GM19193 (cell line): Measurements from ENCODE around the gene C5orf24.

Experiments used
- POLR2A ChIP-seq: IDR thresholded peaks from 4 replicates; pipeline ENCODE4 v1.6.1; 2011; ENCODE audit not compliant: insufficient read depth, insufficient read length; ENCODE audit errors: extremely low read depth

C5orf24 gene

GRCh38 chr5:134845852-134846640, at the start of gene C5orf24:
TSS of gene C5orf24 (plus strand) at chr5:134845968. CDS start at chr5:134854901, 8,933 bp downstream.
- TF ChIP-seq POLR2A = peak; percentile 98

DNA sequence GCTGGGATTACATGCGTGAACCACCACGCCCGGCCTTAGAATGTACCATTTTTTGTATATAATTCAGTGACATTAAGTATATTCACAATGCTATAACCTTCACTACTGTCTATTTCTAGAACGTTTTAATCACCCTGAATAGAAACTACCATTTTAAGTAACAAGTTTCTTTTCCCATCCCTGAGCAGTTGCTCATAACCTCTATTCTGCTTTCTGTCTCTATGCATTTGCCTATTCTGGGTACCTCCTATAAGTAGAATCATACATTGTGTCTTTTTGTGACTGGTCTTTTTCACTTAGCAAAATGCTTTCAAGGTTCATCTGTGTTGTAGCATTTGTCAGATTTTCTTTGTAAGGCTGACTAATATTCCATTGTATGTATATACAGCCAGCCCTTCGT, 47.3 kb upstream of the C5orf24 start:
- no peak for TF ChIP-seq POLR2A

DNA sequence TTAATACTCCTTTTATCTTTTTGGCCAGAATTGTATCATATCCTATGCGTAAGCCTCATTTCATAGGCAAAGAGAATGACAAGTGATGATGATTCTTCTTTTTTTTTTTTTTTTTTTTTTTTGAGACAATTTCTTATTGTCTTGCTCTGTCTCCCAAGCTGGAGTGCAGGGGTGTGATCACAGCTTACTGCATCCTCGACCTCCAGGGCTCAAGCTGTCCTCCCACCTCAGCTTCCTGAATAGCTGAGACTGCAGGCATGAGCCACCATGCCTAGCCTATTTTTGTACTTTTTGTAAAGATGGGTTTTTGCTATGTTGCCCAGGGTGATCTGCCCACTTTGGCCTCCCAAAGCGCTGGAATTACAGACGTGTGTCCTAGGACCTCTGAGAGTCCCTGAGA, 41.9 kb upstream of the C5orf24 start:
- no peak for TF ChIP-seq POLR2A

DNA sequence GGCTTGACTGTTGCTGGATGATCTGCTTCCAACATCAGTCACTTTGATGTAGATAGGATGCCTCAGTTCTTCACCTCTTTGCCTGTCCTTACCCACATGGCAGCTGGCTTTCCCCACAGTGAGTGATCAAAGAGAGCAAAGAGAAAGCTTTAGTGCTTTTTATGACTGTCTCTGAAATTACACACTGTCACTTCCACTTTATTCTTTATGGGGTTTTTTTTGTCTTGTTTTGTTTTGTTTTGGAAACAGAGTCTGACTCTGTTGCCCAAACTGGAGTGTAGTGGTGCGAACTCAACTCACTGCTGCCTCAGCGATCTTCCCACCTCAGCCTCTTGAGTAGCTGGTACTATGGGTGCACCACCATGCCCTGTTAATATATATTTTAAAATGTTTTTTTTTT, 32.4 kb upstream of the C5orf24 start:
- no peak for TF ChIP-seq POLR2A

DNA sequence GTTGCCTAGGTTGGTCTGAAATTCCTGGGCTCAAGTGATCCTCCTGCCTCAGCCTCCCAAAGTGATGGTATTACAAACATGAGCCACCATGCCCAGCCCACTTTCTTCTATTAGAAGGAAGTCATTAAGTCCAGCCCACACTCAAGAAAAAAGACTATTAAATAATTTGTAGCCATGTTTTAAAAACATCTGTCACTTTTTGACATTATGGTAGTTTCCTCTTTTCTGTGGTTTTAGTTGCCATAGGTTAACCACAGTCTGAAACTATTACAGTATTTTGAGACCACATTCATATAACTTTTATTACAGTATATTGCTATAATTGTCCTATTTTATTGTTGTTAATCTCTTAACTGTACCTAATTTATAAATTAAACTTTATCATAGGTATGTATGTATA, 31.9 kb upstream of the C5orf24 start:
- no peak for TF ChIP-seq POLR2A

GRCh38 chr5:134817006-134817405, 28.8 kb upstream of the C5orf24 start:
- no peak for TF ChIP-seq POLR2A

DNA sequence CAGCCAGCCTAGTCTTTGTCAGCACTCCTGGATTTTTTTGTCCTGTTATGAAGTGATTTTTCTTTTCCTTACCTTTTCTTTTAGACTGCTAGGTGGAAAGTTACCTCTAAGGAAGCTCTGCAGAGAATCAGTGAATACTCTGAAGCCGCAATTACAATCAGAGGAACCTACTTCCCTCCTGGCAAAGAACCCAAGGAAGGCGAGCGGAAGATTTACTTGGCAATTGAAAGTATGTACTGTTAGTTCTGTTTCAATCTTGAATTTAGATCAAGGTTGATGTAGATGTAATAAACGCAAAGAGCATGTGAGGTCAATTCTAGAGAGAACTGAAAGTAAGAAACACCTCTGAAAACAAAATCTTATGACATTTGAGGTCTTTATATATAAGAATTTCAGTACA, 27.0 kb upstream of the C5orf24 start:
- TF ChIP-seq POLR2A = no peak

DNA sequence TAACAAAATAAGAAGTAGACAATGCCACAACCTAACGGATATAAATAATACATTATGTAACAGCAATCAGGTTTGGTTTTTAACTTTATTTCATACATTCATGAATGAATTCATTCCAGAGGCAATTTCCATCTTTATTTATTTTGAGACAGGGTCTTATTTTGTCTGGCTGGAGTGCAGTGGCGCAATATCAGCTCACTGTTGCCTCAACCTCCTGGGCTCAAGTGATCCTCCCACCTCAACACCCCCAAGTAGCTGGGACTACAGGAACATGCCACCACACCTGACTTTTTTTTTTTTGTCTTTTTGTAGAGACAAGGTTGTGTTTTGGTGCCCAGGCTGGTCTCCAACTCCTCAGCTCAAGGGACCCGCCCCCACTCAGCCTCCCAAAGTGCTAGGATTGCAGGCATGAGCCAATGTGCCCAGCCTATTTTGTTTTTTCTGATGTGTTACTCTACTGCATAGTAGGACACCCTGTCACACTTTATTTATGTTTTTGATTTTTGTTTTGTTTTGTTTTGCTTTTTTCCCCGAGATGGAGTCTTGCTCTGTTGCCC, 26.3 kb upstream of the C5orf24 start:
- TF ChIP-seq POLR2A = no peak

- no peak for TF ChIP-seq POLR2A
Observed at GRCh38 chr5:134821841-134822240, 23.9 kb upstream of the C5orf24 start.

DNA sequence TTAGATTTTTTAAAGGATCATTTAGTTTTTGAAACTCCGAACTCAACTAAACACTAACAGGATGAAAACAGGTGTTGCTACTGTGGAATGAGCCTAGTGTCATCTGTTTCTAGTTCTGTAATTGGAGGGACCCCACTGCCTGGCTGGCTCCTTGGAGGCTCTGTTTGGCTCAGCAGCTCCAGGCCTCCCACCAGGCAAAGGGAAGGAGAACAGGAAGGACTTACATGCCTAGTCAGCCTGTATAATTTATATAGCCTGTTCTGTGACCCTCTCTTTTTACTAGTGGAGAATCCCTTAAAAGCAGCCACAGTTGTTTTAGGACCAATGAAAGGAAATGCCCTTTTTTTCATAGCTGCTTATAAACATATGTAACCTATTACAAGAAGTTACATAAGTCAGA, 21.1 kb upstream of the C5orf24 start:
- TF ChIP-seq POLR2A = no peak

DNA sequence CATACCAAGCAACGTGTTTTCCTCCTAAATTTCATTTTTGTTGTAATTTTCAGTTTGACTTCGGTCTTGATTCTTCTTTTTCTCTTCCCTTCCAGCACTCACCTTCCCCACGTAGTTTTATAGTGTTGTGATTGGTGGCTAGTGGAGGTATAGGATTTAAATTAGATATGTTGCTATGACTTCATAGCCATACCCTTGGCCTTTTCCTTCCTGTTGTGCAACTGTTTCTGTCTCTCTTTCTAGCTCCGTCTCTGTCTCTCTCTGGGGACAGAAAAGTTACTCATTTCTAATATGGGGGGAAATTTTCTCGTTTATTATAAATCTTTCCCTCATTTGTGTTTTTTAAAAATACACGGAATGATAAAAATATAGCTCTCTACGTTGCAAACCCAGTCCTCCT, 20.6 kb upstream of the C5orf24 start:
- no peak for TF ChIP-seq POLR2A

- TF ChIP-seq POLR2A = no peak
Observed at GRCh38 chr5:134833340-134834032, 12.3 kb upstream of the C5orf24 start.

- TF ChIP-seq POLR2A = no peak
Observed at GRCh38 chr5:134835623-134836022, 10.1 kb upstream of the C5orf24 start.

DNA sequence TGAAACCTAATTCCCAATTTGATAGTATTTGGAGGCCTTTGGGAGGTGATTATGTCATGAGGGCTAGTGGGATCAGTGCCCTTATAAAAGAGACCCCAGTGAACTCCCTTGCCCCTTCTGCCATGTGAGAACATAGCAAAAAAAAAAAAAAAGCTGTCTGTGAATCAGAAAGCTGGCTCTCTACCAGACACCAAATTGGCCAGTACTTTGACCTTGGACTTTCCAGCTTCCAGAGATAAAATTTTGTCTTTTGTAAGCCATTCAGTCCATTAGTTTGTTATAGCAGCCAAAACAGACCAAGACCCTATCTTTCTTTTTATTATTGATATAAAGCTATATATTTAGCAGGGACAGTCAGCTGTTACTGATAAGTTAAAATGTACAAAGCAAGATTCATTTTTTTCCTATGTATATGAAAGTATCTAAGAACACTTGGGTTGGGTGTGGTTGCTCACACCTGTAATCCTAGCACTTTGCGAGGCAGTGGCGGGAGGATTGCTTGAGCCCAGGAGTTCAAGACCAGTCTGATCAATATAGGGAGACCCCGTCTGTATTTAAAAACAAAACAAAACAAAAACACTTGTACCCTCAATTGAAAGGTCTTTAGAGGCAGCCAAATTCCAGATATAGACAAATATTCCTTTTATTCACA, 8.1 kb upstream of the C5orf24 start:
- no peak for TF ChIP-seq POLR2A

- TF ChIP-seq POLR2A = no peak
Observed at GRCh38 chr5:134840811-134841210, 5.0 kb upstream of the C5orf24 start.
